Upper lobe of left lung (tissue), 6 donors: ENCODE data around the gene DDX50. TPM values are rescaled to one million over a fixed set of nuclear protein-coding genes. Genes with fewer than 3 reads are reported as not detected.

Experiments
- ATAC-seq, 2 donors: fragments of 200-7000 bp; cut with Tn5 transposase; one replicate each; pipeline ENCODE4 v1.9.1; 2022; ENCODE audit warnings: mild to moderate bottlenecking in 2 of 2, moderate library complexity in 2 of 2; ENCODE audit not compliant: low FRiP score in 2 of 2
- DNase-seq, 2 donors: peaks; one replicate each; pipeline ENCODE4 v3.0.0-alpha.2; 2019 to 2020
- H3K27ac ChIP-seq, 4 donors: fragments of 200-600 bp; sonication (generic); one replicate each; pipeline ENCODE4 v1.5.1; 2016 to 2019
- H3K27me3 ChIP-seq, 4 donors: fragments of 200-600 bp; sonication (generic); one replicate each; pipeline ENCODE4 v1.5.1; 2017 to 2019
- H3K36me3 ChIP-seq, 4 donors: fragments of 200-600 bp; sonication (generic); one replicate each; pipeline ENCODE4 v1.5.1; 2016 to 2019
- H3K4me1 ChIP-seq, 4 donors: fragments of 200-600 bp; sonication (generic); one replicate each; pipeline ENCODE4 v1.5.1; 2018 to 2019
- H3K4me3 ChIP-seq, 4 donors: fragments of 200-600 bp; sonication (generic); one replicate each; pipeline ENCODE4 v1.5.1; 2017 to 2019; ENCODE audit warnings: mild to moderate bottlenecking in 2 of 4, moderate library complexity in 1 of 4
- H3K9me3 ChIP-seq, 4 donors: fragments of 200-600 bp; sonication (generic); one replicate each; pipeline ENCODE4 v1.5.1; 2018 to 2019
- CTCF ChIP-seq, 6 experiments: fragments of 450-650 bp in 4 of 6; fragments of 200-600 bp in 2 of 6; sonication (generic) in 2 of 6; IDR thresholded peaks; one replicate each; pipeline ENCODE4 v1.5.1; 2016 to 2019; ENCODE audit warnings: antibody characterized with exemption in 6 of 6
- EP300 ChIP-seq, 4 donors: sonication (generic); formaldehyde crosslinking; IDR thresholded peaks; one replicate each; pipeline ENCODE4 v1.5.1; 2017; ENCODE audit warnings: antibody characterized with exemption in 4 of 4, control low read depth in 2 of 4
- POLR2A ChIP-seq, 4 donors: fragments of 450-650 bp; IDR thresholded peaks; one replicate each; pipeline ENCODE4 v1.5.1; 2016 to 2017; ENCODE audit warnings: antibody characterized with exemption in 4 of 4, mild to moderate bottlenecking in 2 of 4
- POLR2AphosphoS5 ChIP-seq, 2 donors: sonication (generic); formaldehyde crosslinking; IDR thresholded peaks; one replicate each; pipeline ENCODE4 v1.5.1; 2017; ENCODE audit warnings: antibody characterized with exemption in 2 of 2
- WGBS, 2 donors: methylation state at CpG; one replicate each; pipeline ENCODE4 v1.1.5; 2017 to 2018; 5-methylcytosine and 5-hydroxymethylcytosine counted together
- total RNA-seq, 6 donors: library from RNA; depleted of rRNA in 4 of 6; stranded (reverse); fragments of >200 nt in 4 of 6; gene quantifications; one replicate each; pipeline versions ENCODE4 v1.1.0 to v1.2.1, GENCODE V29; 2016 to 2021
- donor health status: DM: no; HTN: no; CAD: no; lungs with moderate emphysema.
- donor health status: DM: no; HTN: yes; CAD: no; lungs with severe emphysema.

DDX50 gene
- total RNA-seq, 6 donors from 2014 or later, result 9.1 to 42.7 (median 24.4) TPM

GRCh38 chr10:68981074-68981473 lies 80.0 kb downstream of the DDX50 start:
- 95 to 100% methylated on average over 1 of the region's 1 CpG for WGBS, 2 donors
- no peak for DNase-seq

GRCh38 chr10:68982389-68982788 lies 81.3 kb downstream of the DDX50 start:
- ATAC-seq, result no peak
- H3K36me3 ChIP-seq, result peaks cover 24 to 85% (median 50%) of the 10 kb centered on the region in 4 donors
- WGBS, 2 donors, result 93 to 95% methylated on average over 11 of the region's 11 CpGs

More at GRCh38 chr10:68981074-68981473, 80.0 kb downstream of the DDX50 start:
- Histone ChIP-seq H3K27me3 (no peaks in the 10 kb centered on the region), H3K36me3 (peaks cover 30 to 98% (median 59%) of the 10 kb centered on the region in 4 donors), H3K4me1 (no peaks in the 10 kb centered on the region), H3K27ac (no peak overlapping the region), H3K9me3 (no peaks in the 10 kb centered on the region), H3K4me3 (no peak overlapping the region)
- no peak for ATAC-seq
- TF ChIP-seq POLR2AphosphoS5 (IDR thresholded peaks at IDR 0.05) (no peak), EP300 (IDR thresholded peaks at IDR 0.05) (no peak), POLR2A (IDR thresholded peaks at IDR 0.05) (no peak), CTCF (IDR thresholded peaks at IDR 0.05) (no peak)

GRCh38 chr10:68987611-68988010 lies 86.5 kb downstream of the DDX50 start:
- H3K4me3 ChIP-seq, result no peak overlapping the region
- TF ChIP-seq POLR2AphosphoS5 (IDR thresholded peaks at IDR 0.05) (no peak), CTCF (IDR thresholded peaks at IDR 0.05) (no peak)
- DNase-seq (no peak), ATAC-seq (no peak)
- H3K27ac ChIP-seq, result no peak overlapping the region
- peaks cover 5 to 33% (median 10%) of the 10 kb centered on the region in 4 donors for H3K36me3 ChIP-seq
- peaks cover 18 to 40% (median 35%) of the 10 kb centered on the region in 4 donors for H3K4me1 ChIP-seq
- H3K9me3 ChIP-seq, result no peaks in the 10 kb centered on the region
- WGBS, 2 donors, result 63 to 69% methylated on average over 3 of the region's 3 CpGs
- H3K27me3 ChIP-seq, result no peaks in the 10 kb centered on the region

More at GRCh38 chr10:68982389-68982788, 81.3 kb downstream of the DDX50 start:
- Histone ChIP-seq H3K27ac (no peak overlapping the region), H3K9me3 (no peaks in the 10 kb centered on the region), H3K4me1 (no peaks in the 10 kb centered on the region), H3K27me3 (no peaks in the 10 kb centered on the region), H3K4me3 (no peak overlapping the region)
- TF ChIP-seq CTCF (IDR thresholded peaks at IDR 0.05), result no peak
- no peak for TF ChIP-seq POLR2AphosphoS5 (IDR thresholded peaks at IDR 0.05)
- no peak for TF ChIP-seq POLR2A (IDR thresholded peaks at IDR 0.05)
- TF ChIP-seq EP300 (IDR thresholded peaks at IDR 0.05), result no peak
- DNase-seq, result no peak

GRCh38 chr10:68988530-68989316 lies 87.6 kb downstream of the DDX50 start, which contains the start of gene KIFBP:
Gene KIFBP, plus strand, starts transcription at chr10:68988803. Its CDS starts 30 bp downstream, at chr10:68988833.
- Histone ChIP-seq H3K36me3 (peaks cover 0 to 21% (median 4%) of the 10 kb centered on the region in 4 donors), H3K4me3 (peak within 1 kb of the TSS; percentile 58 to 79 (median 66)), H3K4me1 (peaks cover 27 to 50% (median 46%) of the 10 kb centered on the region in 4 donors), H3K27me3 (no peaks in the 10 kb centered on the region), H3K27ac (peak within 1 kb of the TSS; percentile 79 to 89 (median 85)), H3K9me3 (no peaks in the 10 kb centered on the region)
- 0 to 1% methylated on average over 10 to 31 of the region's 62 CpGs for WGBS, 2 donors
- ATAC-seq, result peak; percentile 98
- peak; percentile 93 to 98 for DNase-seq
- TF ChIP-seq POLR2AphosphoS5 (IDR thresholded peaks at IDR 0.05) (peak; percentile 68 to 96), EP300 (IDR thresholded peaks at IDR 0.05) (no peak), CTCF (IDR thresholded peaks at IDR 0.05) (peak in 5 of 6 experiments; percentile 33 to 56 (median 39)), POLR2A (IDR thresholded peaks at IDR 0.05) (peak in 3 of 4 donors; percentile 78 to 89 (median 88))
